OCI-LY7 (cell line): Measurements from ENCODE around the gene ADH7.

Experiments used
- CTCF ChIP-seq: fragments of 200-600 bp; sonication (generic); conservative IDR thresholded peaks from 2 replicates; pipeline ENCODE4 v1.5.1; 2014; ENCODE audit warnings: mild to moderate bottlenecking, antibody characterized with exemption, low read length, moderate library complexity, mixed read lengths
- EZH2phosphoT487 ChIP-seq: fragments of 200-600 bp; sonication (generic); IDR thresholded peaks from 2 replicates; pipeline ENCODE4 v1.6.1; 2018; ENCODE audit warnings: low read depth, borderline replicate concordance, mild to moderate bottlenecking, mixed run types, antibody characterized with exemption, low read length, moderate library complexity, mixed read lengths

GRCh38 chr4:99436976-99437722 lies 2.0 kb upstream of the ADH7 start:
- no peak for TF ChIP-seq CTCF
- TF ChIP-seq EZH2phosphoT487 = no peak
